ENCODE results near the gene ABL2. TPM values are rescaled to one million over a fixed set of nuclear protein-coding genes. Genes with fewer than 3 reads are reported as not detected.

Gene ABL2
- total and polyA plus RNA-seq, 2 donors (not counting 3 experiments of a cell fraction or from before 2014, with no cell fraction given): 41.8 to 158 TPM

DNA sequence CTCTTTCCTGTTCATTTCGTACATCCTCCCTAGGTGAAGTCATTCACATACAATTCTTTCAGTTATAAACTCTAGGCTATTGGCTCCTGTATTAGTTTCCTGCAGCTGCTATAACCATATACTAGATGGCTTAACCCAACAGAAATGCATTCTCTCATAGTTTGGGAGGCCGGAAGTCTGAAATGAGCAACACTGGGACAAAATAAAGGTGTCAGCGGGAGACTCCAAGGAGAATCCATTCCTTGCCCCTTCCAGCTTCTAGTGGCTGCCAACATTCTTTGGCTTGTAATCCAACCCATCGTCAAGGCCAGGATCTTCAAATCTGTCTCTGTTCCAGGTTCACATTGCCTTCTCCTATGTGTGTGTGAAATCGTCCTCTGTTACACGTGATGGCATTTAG is 76.3 kb downstream of the ABL2 start:
- Histone ChIP-seq H3K4me2 (ENCODE audit: insufficient read depth, low read length) (no peak overlapping the region), H3K79me2 (ENCODE audit: control insufficient read depth, insufficient read depth, low read length) (peaks cover 46% of the 10 kb centered on the region), H3K4me3 (replicated peaks in 1 of 3; ENCODE audit: insufficient read depth in 1 of 3, low read depth in 1 of 3, low read length in 3 of 3) (no peak overlapping the region), H3K9me1 (replicated peaks; ENCODE audit: control insufficient read depth, extremely low read depth, insufficient read depth, low read length) (no peaks in the 10 kb centered on the region), H4K20me1 (replicated peaks; ENCODE audit: control insufficient read depth, extremely low read depth, insufficient read depth, low read length) (no peaks in the 10 kb centered on the region), H3K27me3 (ENCODE audit: control insufficient read depth in 2 of 2, insufficient read depth in 2 of 2, low read length in 2 of 2) (no peaks in the 10 kb centered on the region), H3K9ac (replicated peaks; ENCODE audit: extremely low read depth, insufficient read depth, low read length) (no peak overlapping the region), H3K4me1 (ENCODE audit: control insufficient read depth, extremely low read depth, insufficient read depth, low read length) (no peaks in the 10 kb centered on the region), H2AFZ (ENCODE audit: low read depth, low read length) (no peak overlapping the region), H3K36me3 (ENCODE audit: control insufficient read depth in 2 of 2, extremely low read depth in 1 of 2, insufficient read depth in 2 of 2, low read length in 2 of 2) (no peaks in the 10 kb centered on the region), H3K27ac (ENCODE audit: insufficient read depth, low read depth, low read length) (no peak overlapping the region), H3K9me3 (replicated peaks; ENCODE audit: control insufficient read depth, insufficient read depth, low read length) (no peaks in the 10 kb centered on the region)
- dilution Hi-C loops (cut with MboI; ENCODE audit: extremely low pct_ligation_motif_present, low sequenced_read_pairs) (no loop called here), intact Hi-C loops (cut with micrococcal nuclease) (no loop called here)
- POLR2A ChIA-PET: no interaction called here
- CTCF ChIA-PET: no interaction called here
- DNase-seq (ENCODE audit: low read depth, low spot score) (no peak), FAIRE-seq (no peak)
- no TSS peak for BruUV-seq (replicated peaks)
- TF ChIP-seq, protein P1, sequence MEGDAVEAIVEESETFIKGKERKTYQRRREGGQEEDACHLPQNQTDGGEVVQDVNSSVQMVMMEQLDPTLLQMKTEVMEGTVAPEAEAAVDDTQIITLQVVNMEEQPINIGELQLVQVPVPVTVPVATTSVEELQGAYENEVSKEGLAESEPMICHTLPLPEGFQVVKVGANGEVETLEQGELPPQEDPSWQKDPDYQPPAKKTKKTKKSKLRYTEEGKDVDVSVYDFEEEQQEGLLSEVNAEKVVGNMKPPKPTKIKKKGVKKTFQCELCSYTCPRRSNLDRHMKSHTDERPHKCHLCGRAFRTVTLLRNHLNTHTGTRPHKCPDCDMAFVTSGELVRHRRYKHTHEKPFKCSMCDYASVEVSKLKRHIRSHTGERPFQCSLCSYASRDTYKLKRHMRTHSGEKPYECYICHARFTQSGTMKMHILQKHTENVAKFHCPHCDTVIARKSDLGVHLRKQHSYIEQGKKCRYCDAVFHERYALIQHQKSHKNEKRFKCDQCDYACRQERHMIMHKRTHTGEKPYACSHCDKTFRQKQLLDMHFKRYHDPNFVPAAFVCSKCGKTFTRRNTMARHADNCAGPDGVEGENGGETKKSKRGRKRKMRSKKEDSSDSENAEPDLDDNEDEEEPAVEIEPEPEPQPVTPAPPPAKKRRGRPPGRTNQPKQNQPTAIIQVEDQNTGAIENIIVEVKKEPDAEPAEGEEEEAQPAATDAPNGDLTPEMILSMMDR (IDR thresholded peaks at IDR 0.05; ENCODE audit: extremely low read depth in 1 of 2, insufficient read depth in 1 of 2, low read depth in 1 of 2, low read length in 2 of 2): no peak
- TF ChIP-seq MYC (IDR thresholded peaks at IDR 0.05; ENCODE audit: low read depth, low read length): no peak
- TF ChIP-seq, protein P2, sequence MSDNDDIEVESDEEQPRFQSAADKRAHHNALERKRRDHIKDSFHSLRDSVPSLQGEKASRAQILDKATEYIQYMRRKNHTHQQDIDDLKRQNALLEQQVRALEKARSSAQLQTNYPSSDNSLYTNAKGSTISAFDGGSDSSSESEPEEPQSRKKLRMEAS (IDR thresholded peaks at IDR 0.05; ENCODE audit: insufficient read depth, insufficient read length): no peak
- no peak for TF ChIP-seq JUN (IDR thresholded peaks at IDR 0.05; ENCODE audit: borderline replicate concordance, insufficient read depth, insufficient read length, low read depth)
- no peak for TF ChIP-seq FOS (IDR thresholded peaks at IDR 0.05; ENCODE audit: borderline replicate concordance, insufficient read depth, low read length)
- no peak for TF ChIP-seq GATA2 (IDR thresholded peaks at IDR 0.05; ENCODE audit: insufficient read depth, insufficient read length, low read depth, low read length)
- no peak for TF ChIP-seq POLR2AphosphoS5 (IDR thresholded peaks at IDR 0.05; ENCODE audit: insufficient read depth, low read depth, low read length)
- TF ChIP-seq EZH2 (IDR thresholded peaks at IDR 0.05; ENCODE audit: borderline replicate concordance, low read depth, low read length, severe bottlenecking): no peak
- no peak for TF ChIP-seq POLR2A (IDR thresholded peaks at IDR 0.05; ENCODE audit: low read depth, low read length)

Data from endothelial cell of umbilical vein (primary cell).